Endothelial cell of umbilical vein (primary cell): ENCODE measurements around the gene CASKIN2. TPM values are rescaled to one million over a fixed set of nuclear protein-coding genes. Genes with fewer than 3 reads are reported as not detected.

Experiments used
- BruUV-seq: library from RNA; stranded (reverse); fragments of 400-500 nt; replicated peaks from 2 replicates; lab custom pipeline; 2021; lab: Mats Ljungman, UMichigan
- CTCF ChIA-PET: fragments of 300-600, 350-600 bp; sonication (Branson Sonifier 250); formaldehyde crosslinking; loops from one replicate; lab custom pipeline; 2021; ENCODE audit warnings: antibody characterized with exemption, inconsistent platforms; lab: Charles Lee
- POLR2A ChIA-PET: fragments of 300-600, 350-600 bp; sonication (Branson Sonifier 250); formaldehyde crosslinking; loops from one replicate; lab custom pipeline; 2021; ENCODE audit warnings: antibody characterized with exemption, inconsistent platforms; lab: Charles Lee
- DNase-seq: peaks from one replicate; pipeline ENCODE4 v3.0.0-alpha.2; 2011; ENCODE audit warnings: low read depth, low spot score
- FAIRE-seq: peaks from 2 replicates; lab custom pipeline; 2011; peaks lifted over from hg19 to GRCh38; lab: Jason Lieb, UNC
- H2AFZ ChIP-seq: 2 replicates; pipeline ENCODE4 v1.6.0; 2012; ENCODE audit warnings: low read depth, low read length, control low read depth, inconsistent platforms
- H3K27ac ChIP-seq: 2 replicates; pipeline ENCODE4 v1.5.1; 2011; ENCODE audit warnings: low read depth, mild to moderate bottlenecking, control low read depth, low read length, moderate library complexity; ENCODE audit not compliant: insufficient read depth
- H3K27me3 ChIP-seq, 2 experiments: 2 replicates each; pipeline versions ENCODE4 v1.6.0 to v1.6.1; 2011; ENCODE audit warnings: low read length in 2 of 2, mixed read lengths in 1 of 2; ENCODE audit not compliant: control insufficient read depth in 2 of 2, insufficient read depth in 2 of 2
- H3K36me3 ChIP-seq, 2 experiments: 2 replicates in 1 of 2; 3 replicates in 1 of 2; pipeline ENCODE4 v1.5.1; 2011; ENCODE audit warnings: low read length in 2 of 2, mild to moderate bottlenecking in 1 of 2, moderate library complexity in 1 of 2; ENCODE audit not compliant: control insufficient read depth in 2 of 2, insufficient read depth in 2 of 2; ENCODE audit errors: extremely low read depth in 1 of 2
- H3K4me1 ChIP-seq: 3 replicates; pipeline ENCODE4 v1.5.1; 2011; ENCODE audit warnings: mild to moderate bottlenecking, low read length; ENCODE audit not compliant: control insufficient read depth, insufficient read depth; ENCODE audit errors: extremely low read depth
- H3K4me2 ChIP-seq: 2 replicates; pipeline ENCODE4 v1.6.1; 2011; ENCODE audit warnings: low read length, control low read depth, mixed read lengths; ENCODE audit not compliant: insufficient read depth
- H3K4me3 ChIP-seq, 3 experiments: fragments of 200-600 bp in 1 of 3; sonication (generic), shearing (Covaris generic) in 1 of 3; replicated peaks in 1 of 3; 2 replicates each; pipeline ENCODE4 v1.5.1; 2011 to 2016; ENCODE audit warnings: control low read depth in 3 of 3, low read length in 3 of 3, mild to moderate bottlenecking in 2 of 3, inconsistent platforms in 1 of 3, low read depth in 1 of 3, moderate library complexity in 1 of 3; ENCODE audit not compliant: insufficient read depth in 1 of 3
- H3K79me2 ChIP-seq: 2 replicates; pipeline ENCODE4 v1.6.0; 2012; ENCODE audit warnings: low read length, inconsistent platforms; ENCODE audit not compliant: control insufficient read depth, insufficient read depth
- H3K9ac ChIP-seq: replicated peaks from 2 replicates; pipeline ENCODE3; 2011; ENCODE audit warnings: low read length, control low read depth; ENCODE audit not compliant: insufficient read depth; ENCODE audit errors: extremely low read depth
- H3K9me1 ChIP-seq: replicated peaks from 3 replicates; pipeline ENCODE4 v1.6.0; 2011; ENCODE audit warnings: mild to moderate bottlenecking, low read length; ENCODE audit not compliant: control insufficient read depth, insufficient read depth; ENCODE audit errors: extremely low read depth
- H3K9me3 ChIP-seq: replicated peaks from 2 replicates; pipeline ENCODE4 v1.5.1; 2012; ENCODE audit warnings: low read length, inconsistent platforms; ENCODE audit not compliant: control insufficient read depth, insufficient read depth
- H4K20me1 ChIP-seq: replicated peaks from 2 replicates; pipeline ENCODE3; 2011; ENCODE audit warnings: mild to moderate bottlenecking, low read length; ENCODE audit not compliant: control insufficient read depth, insufficient read depth; ENCODE audit errors: extremely low read depth
- CTCF ChIP-seq, 2 donors: IDR thresholded peaks; 1 replicate in 1 of 2; 2 replicates in 1 of 2; pipeline ENCODE4 v1.5.1; 2011; ENCODE audit warnings: low read length in 2 of 2, mild to moderate bottlenecking in 2 of 2, moderate library complexity in 2 of 2, control low read depth in 1 of 2, inconsistent platforms in 1 of 2, low read depth in 1 of 2; ENCODE audit not compliant: insufficient read depth in 1 of 2; ENCODE audit errors: extremely low read depth in 1 of 2
- EZH2 ChIP-seq: IDR thresholded peaks from 2 replicates; pipeline ENCODE4 v1.6.1; 2012; ENCODE audit warnings: borderline replicate concordance, low read depth, mild to moderate bottlenecking, moderate library complexity, low read length, inconsistent platforms; ENCODE audit not compliant: severe bottlenecking
- FOS ChIP-seq: IDR thresholded peaks from 2 replicates; pipeline ENCODE4 v1.6.1; 2011; ENCODE audit warnings: mild to moderate bottlenecking, low read length, moderate library complexity, borderline replicate concordance; ENCODE audit not compliant: insufficient read depth
- GATA2 ChIP-seq: IDR thresholded peaks from 2 replicates; pipeline ENCODE4 v1.7.0; 2011; ENCODE audit warnings: low read depth, mild to moderate bottlenecking, moderate library complexity, mixed read lengths, low read length; ENCODE audit not compliant: insufficient read length, insufficient read depth
- JUN ChIP-seq: IDR thresholded peaks from 2 replicates; pipeline ENCODE4 v1.6.1; 2011; ENCODE audit warnings: borderline replicate concordance, low read depth; ENCODE audit not compliant: insufficient read length, insufficient read depth
- MYC ChIP-seq: IDR thresholded peaks from one replicate; pipeline ENCODE4 v1.6.1; 2011; ENCODE audit warnings: mild to moderate bottlenecking, low read depth, low read length
- POLR2A ChIP-seq: IDR thresholded peaks from 2 replicates; pipeline ENCODE4 v1.6.1; 2012; ENCODE audit warnings: low read depth, mild to moderate bottlenecking, control low read depth, low read length
- POLR2AphosphoS5 ChIP-seq: IDR thresholded peaks from 2 replicates; pipeline ENCODE4 v1.6.1; 2012; ENCODE audit warnings: low read depth, mild to moderate bottlenecking, control low read depth, low read length, moderate library complexity; ENCODE audit not compliant: insufficient read depth
- dilution Hi-C: fragments of 300-500 bp; cut with MboI; formaldehyde crosslinking; loops from one replicate; pipeline ENCODE4 v1.15.0; 2019; ENCODE audit warnings: low sequenced_read_pairs; ENCODE audit not compliant: extremely low pct_ligation_motif_present
- intact Hi-C: fragments of 100-400 bp; cut with micrococcal nuclease; formaldehyde crosslinking; loops from one replicate; pipeline ENCODE4 v1.10.0; 2022
- polyA plus RNA-seq, 4 experiments: library from polyadenylated mRNA; depleted of rRNA in 3 of 4; stranded (reverse) in 3 of 4; unstranded in 1 of 4; fragments of >200 nt; gene quantifications; 2 replicates each; pipeline versions ENCODE4 v1.2.1 to v1.2.3, GENCODE V29; 2011 to 2012; ENCODE audit warnings: missing spikeins in 1 of 4
- total RNA-seq: library from RNA; stranded (reverse); gene quantifications from 2 replicates; pipeline ENCODE4 v1.2.3, GENCODE V29; 2021
- TF ChIP-seq, protein P1 (sequence below): IDR thresholded peaks from 2 replicates; pipeline ENCODE4 v1.6.1; 2011; ENCODE audit not compliant: insufficient read depth, insufficient read length

CASKIN2 gene
- total and polyA plus RNA-seq, 2 donors (not counting 3 experiments of a cell fraction or from before 2014, with no cell fraction given), result 13.0 to 37.6 TPM

GRCh38 chr17:75459590-75460267 is 55.6 kb downstream of the CASKIN2 start:
- Histone ChIP-seq H3K4me3 (no peak overlapping the region), H3K9me1 (no peaks in the 10 kb centered on the region), H3K4me2 (no peak overlapping the region), H2AFZ (no peak overlapping the region), H3K4me1 (peaks cover 13% of the 10 kb centered on the region), H3K36me3 (no peaks in the 10 kb centered on the region), H3K79me2 (peaks cover 9% of the 10 kb centered on the region), H3K9ac (no peak overlapping the region), H3K9me3 (no peaks in the 10 kb centered on the region), H4K20me1 (no peaks in the 10 kb centered on the region), H3K27ac (no peak overlapping the region), H3K27me3 (no peaks in the 10 kb centered on the region)
- ChIA-PET CTCF (no interaction called here), POLR2A (no interaction called here)
- dilution Hi-C loops, result no loop called here
- no TSS peak for BruUV-seq
- DNase-seq (no peak), FAIRE-seq (no peak)
- intact Hi-C loops, result no loop called here
- TF ChIP-seq CTCF (IDR thresholded peaks at IDR 0.05; ENCODE audit: extremely low read depth in 1 of 2, insufficient read depth in 1 of 2, low read depth in 1 of 2, low read length in 2 of 2) (no peak), JUN (no peak), MYC (no peak), POLR2AphosphoS5 (no peak), EZH2 (no peak), GATA2 (no peak), POLR2A (no peak), FOS (no peak)
- TF ChIP-seq, protein P1, sequence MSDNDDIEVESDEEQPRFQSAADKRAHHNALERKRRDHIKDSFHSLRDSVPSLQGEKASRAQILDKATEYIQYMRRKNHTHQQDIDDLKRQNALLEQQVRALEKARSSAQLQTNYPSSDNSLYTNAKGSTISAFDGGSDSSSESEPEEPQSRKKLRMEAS, result no peak
